PC-3 (cell line): ENCODE data around the gene OPN1SW. TPM values are rescaled to one million over a fixed set of nuclear protein-coding genes. Genes with fewer than 3 reads are reported as not detected.
A peak's percentile ranks its signal among the peaks of the same experiment; 100 is the strongest.

Experiments used
- ATAC-seq: fragments of 200-7000 bp; cut with Tn5 transposase; 2 replicates; pipeline ENCODE4 v1.9.1; 2020; ENCODE audit warnings: mild to moderate bottlenecking, moderate library complexity
- BruUV-seq: library from RNA; stranded (reverse); fragments of 400-500 nt; replicated peaks from 2 replicates; lab custom pipeline; 2021; lab: Mats Ljungman, UMichigan
- CTCF ChIA-PET: fragments of 300-600 bp; sonication (Branson Sonifier 250); formaldehyde crosslinking; loops from one replicate; lab custom pipeline; 2022; ENCODE audit warnings: antibody characterized with exemption; lab: Charles Lee
- POLR2A ChIA-PET: fragments of 300-600 bp; sonication (Branson Sonifier 250); formaldehyde crosslinking; loops from one replicate; lab custom pipeline; 2022; ENCODE audit warnings: antibody characterized with exemption; ENCODE audit not compliant: unreplicated experiment; lab: Charles Lee
- DNase-seq: peaks from one replicate; pipeline ENCODE4 v3.0.0-alpha.2; 2015
- H2AFZ ChIP-seq: fragments of 300-600 bp; sonication (generic); 2 replicates; pipeline ENCODE4 v1.6.0; 2016; ENCODE audit warnings: antibody characterized with exemption, low read length
- H3F3A ChIP-seq: fragments of 300-600 bp; sonication (generic); one replicate; pipeline ENCODE4 v1.6.0; 2017; ENCODE audit warnings: antibody characterized with exemption, low read length, control low read depth, mild to moderate bottlenecking; ENCODE audit not compliant: unreplicated experiment
- H3K27ac ChIP-seq: fragments of 300-600 bp; sonication (generic); 2 replicates; pipeline ENCODE4 v1.5.1; 2016; ENCODE audit warnings: mild to moderate bottlenecking, low read length
- H3K27me3 ChIP-seq: fragments of 300-600 bp; sonication (generic); 2 replicates; pipeline ENCODE4 v1.6.1; 2016; ENCODE audit warnings: low read length, mixed read lengths
- H3K36me3 ChIP-seq: fragments of 300-600 bp; sonication (generic); 2 replicates; pipeline ENCODE4 v1.6.1; 2016; ENCODE audit warnings: low read depth, mixed run types, low read length, mixed read lengths
- H3K4me1 ChIP-seq: fragments of 300-600 bp; sonication (generic); 2 replicates; pipeline ENCODE4 v1.5.1; 2016; ENCODE audit warnings: low read length; ENCODE audit not compliant: insufficient read depth
- H3K4me2 ChIP-seq: fragments of 300-600 bp; sonication (generic); 2 replicates; pipeline ENCODE4 v1.6.0; 2016; ENCODE audit warnings: low read length
- H3K4me3 ChIP-seq: fragments of 300-600 bp; sonication (generic); 2 replicates; pipeline ENCODE4 v1.5.1; 2016; ENCODE audit warnings: mild to moderate bottlenecking, low read length, mixed read lengths
- H3K79me2 ChIP-seq: fragments of 300-600 bp; sonication (generic); 2 replicates; pipeline ENCODE4 v1.6.1; 2017; ENCODE audit warnings: low read length, mixed read lengths
- H3K9ac ChIP-seq: fragments of 300-600 bp; sonication (generic); 2 replicates; pipeline ENCODE4 v1.6.0; 2016; ENCODE audit warnings: mild to moderate bottlenecking, low read length
- H3K9me2 ChIP-seq: fragments of 300-600 bp; sonication (generic); replicated peaks from 2 replicates; pipeline ENCODE4 v1.6.1; 2016; ENCODE audit warnings: mixed run types, low read length, mixed read lengths
- H3K9me3 ChIP-seq: fragments of 300-600 bp; sonication (generic); 2 replicates; pipeline ENCODE4 v1.6.1; 2016; ENCODE audit warnings: low read length, mixed read lengths
- H4K20me1 ChIP-seq: fragments of 300-600 bp; sonication (generic); 2 replicates; pipeline ENCODE4 v1.6.1; 2016; ENCODE audit warnings: low read length, mixed read lengths
- CTCF ChIP-seq: fragments of 300-600 bp; sonication (generic); conservative IDR thresholded peaks from 2 replicates; pipeline ENCODE4 v1.5.1; 2017; ENCODE audit warnings: antibody characterized with exemption, low read depth, mild to moderate bottlenecking, low read length
- EZH2 ChIP-seq: fragments of 300-600 bp; sonication (generic); IDR thresholded peaks from one replicate; pipeline ENCODE4 v1.6.1; 2017; ENCODE audit warnings: antibody characterized with exemption, mild to moderate bottlenecking, low read length; ENCODE audit not compliant: unreplicated experiment
- EZH2phosphoT487 ChIP-seq: fragments of 300-600 bp; sonication (generic); IDR thresholded peaks from 2 replicates; pipeline ENCODE4 v1.6.1; 2018; ENCODE audit warnings: mild to moderate bottlenecking, antibody characterized with exemption, low read length, borderline replicate concordance
- intact Hi-C: fragments of 100-400 bp; cut with micrococcal nuclease; formaldehyde crosslinking; loops from 2 replicates; pipeline ENCODE4 v1.9.0; 2023
- total RNA-seq: library from RNA; depleted of rRNA; stranded (reverse); fragments of >200 nt; gene quantifications from 2 replicates; pipeline ENCODE4 v1.2.3, GENCODE V29; 2014

The OPN1SW gene
- total RNA-seq, 1 experiment from 2014 or later, result not detected

- no peaks in the 10 kb centered on the region for H3K9me3 ChIP-seq
- intact Hi-C loops, result no loop called here
- no peaks in the 10 kb centered on the region for H3K27me3 ChIP-seq
- DNase-seq (peak; percentile 55), ATAC-seq (peak; percentile 37; the same call in 1 of the 2 replicates)
- no peaks in the 10 kb centered on the region for H3K79me2 ChIP-seq
- H3K9ac ChIP-seq, result no peak overlapping the region
- H4K20me1 ChIP-seq, result no peaks in the 10 kb centered on the region
- ChIA-PET POLR2A (no interaction called here), CTCF (no interaction called here)
- TF ChIP-seq EZH2, result no peak
- H3K9me2 ChIP-seq, result no peaks in the 10 kb centered on the region
- H3K4me2 ChIP-seq, result no peak overlapping the region
- peaks cover 8% of the 10 kb centered on the region for H3K4me1 ChIP-seq
- no peak overlapping the region for H2AFZ ChIP-seq
- no peak overlapping the region for H3K4me3 ChIP-seq
- no peaks in the 10 kb centered on the region for H3K36me3 ChIP-seq
- BruUV-seq, result no TSS peak
- H3F3A ChIP-seq, result no peaks in the 10 kb centered on the region
- H3K27ac ChIP-seq, result no peak overlapping the region
These were observed 48.4 kb downstream of the OPN1SW start for GRCh38 chr7:128727239-128727638.

DNA sequence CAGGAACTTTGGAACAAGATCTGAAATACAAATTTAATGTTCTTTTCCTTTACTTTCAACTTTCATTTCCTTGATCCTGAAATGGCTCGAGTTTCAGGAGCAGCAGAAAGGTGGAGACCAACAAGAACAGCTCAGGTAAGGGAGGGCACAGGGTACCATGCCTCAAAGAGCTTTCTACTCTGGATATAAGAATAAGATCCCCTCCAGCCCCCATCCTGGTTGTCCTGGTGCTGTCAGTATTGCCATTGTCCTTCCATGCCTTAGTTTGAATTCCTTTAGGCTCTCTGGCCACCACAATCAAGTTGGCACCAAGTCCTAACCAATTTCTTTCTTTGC lies 48.9 kb downstream of the OPN1SW start:
- Histone ChIP-seq H3F3A (no peaks in the 10 kb centered on the region), H3K4me3 (no peak overlapping the region), H3K4me2 (no peak overlapping the region), H3K27ac (no peak overlapping the region), H3K9me2 (no peaks in the 10 kb centered on the region), H3K27me3 (no peaks in the 10 kb centered on the region), H3K4me1 (peaks cover 8% of the 10 kb centered on the region), H3K9ac (no peak overlapping the region), H3K9me3 (no peaks in the 10 kb centered on the region), H3K36me3 (no peaks in the 10 kb centered on the region), H2AFZ (no peak overlapping the region), H4K20me1 (no peaks in the 10 kb centered on the region), H3K79me2 (no peaks in the 10 kb centered on the region)
- DNase-seq, result no peak
- no peak for ATAC-seq
- intact Hi-C loops, result no loop called here
- no peak for TF ChIP-seq EZH2phosphoT487
- no peak for TF ChIP-seq EZH2
- TF ChIP-seq CTCF, result no peak
- no TSS peak for BruUV-seq
- POLR2A ChIA-PET, result no interaction called here
- CTCF ChIA-PET, result no interaction called here

- DNase-seq (no peak), ATAC-seq (no peak)
- no peaks in the 10 kb centered on the region for H3K9me3 ChIP-seq
- H3K9me2 ChIP-seq, result no peaks in the 10 kb centered on the region
- H3K4me2 ChIP-seq, result no peak overlapping the region
- no peaks in the 10 kb centered on the region for H3K36me3 ChIP-seq
- no peaks in the 10 kb centered on the region for H4K20me1 ChIP-seq
- peaks cover 8% of the 10 kb centered on the region for H3K4me1 ChIP-seq
- H3K79me2 ChIP-seq, result no peaks in the 10 kb centered on the region
- POLR2A ChIA-PET, result no interaction called here
- CTCF ChIA-PET, result no interaction called here
- no peaks in the 10 kb centered on the region for H3K27me3 ChIP-seq
- no peak overlapping the region for H3K9ac ChIP-seq
- no peak overlapping the region for H2AFZ ChIP-seq
- no TSS peak for BruUV-seq
- H3K4me3 ChIP-seq, result no peak overlapping the region
- H3F3A ChIP-seq, result no peaks in the 10 kb centered on the region
- H3K27ac ChIP-seq, result no peak overlapping the region
- no peak for TF ChIP-seq EZH2
- no peak for TF ChIP-seq CTCF
- TF ChIP-seq EZH2phosphoT487, result no peak
- intact Hi-C loops, result no loop called here
These were observed 49.4 kb downstream of the OPN1SW start for GRCh38 chr7:128726059-128726736.
